GM19468 (cell line): ENCODE results near the gene TYR.
"Not testable (repeated sequence)": the region's sequence is repeated elsewhere in the genome, so short reads cannot be mapped to it uniquely, and the experiment has no call there.

Experiments used
- ATAC-seq: cut with Tn5 transposase; IDR thresholded peaks from one replicate; pipeline ENCODE4 v1.9.1; 2021; ENCODE audit warnings: mild to moderate bottlenecking, moderate library complexity, moderate number of reproducible peaks; ENCODE audit not compliant: unreplicated experiment; ENCODE audit errors: extremely low read depth

TYR gene

GRCh38 chr11:89267660-89268302 is 90.1 kb downstream of the TYR start:
- ATAC-seq, result no peak

DNA sequence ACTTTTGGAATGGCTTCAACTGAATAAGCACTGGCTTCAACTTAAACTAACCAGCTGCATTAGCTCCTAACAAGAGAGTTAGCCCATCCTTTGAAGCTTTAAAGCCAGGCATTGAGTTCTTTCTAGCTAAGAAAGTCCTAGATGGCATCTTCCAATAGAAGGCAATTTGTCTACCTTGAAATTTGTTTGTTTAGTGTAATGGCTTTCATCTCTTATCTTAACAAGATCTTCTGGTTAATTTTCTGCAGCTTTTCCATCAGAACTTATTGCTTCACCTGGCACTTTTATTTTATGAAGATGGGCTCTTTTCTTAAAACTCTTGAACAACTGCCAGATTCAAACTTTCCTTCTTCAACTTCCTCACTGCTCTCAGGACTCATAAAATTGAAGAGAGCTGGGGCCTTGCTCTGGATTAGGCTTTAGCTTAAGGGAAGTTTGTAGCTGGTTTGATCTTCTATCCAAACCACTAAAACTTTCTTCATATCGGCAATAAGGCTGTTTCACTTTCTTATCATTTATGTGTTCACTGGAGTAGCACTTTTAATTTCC is 94.9 kb downstream of the TYR start:
- ATAC-seq, result not testable (repeated sequence)

GRCh38 chr11:89273220-89273619 is 95.5 kb downstream of the TYR start:
- not testable (repeated sequence) for ATAC-seq

- ATAC-seq, result no peak
Observed at GRCh38 chr11:89275966-89276365, 98.3 kb downstream of the TYR start.

DNA sequence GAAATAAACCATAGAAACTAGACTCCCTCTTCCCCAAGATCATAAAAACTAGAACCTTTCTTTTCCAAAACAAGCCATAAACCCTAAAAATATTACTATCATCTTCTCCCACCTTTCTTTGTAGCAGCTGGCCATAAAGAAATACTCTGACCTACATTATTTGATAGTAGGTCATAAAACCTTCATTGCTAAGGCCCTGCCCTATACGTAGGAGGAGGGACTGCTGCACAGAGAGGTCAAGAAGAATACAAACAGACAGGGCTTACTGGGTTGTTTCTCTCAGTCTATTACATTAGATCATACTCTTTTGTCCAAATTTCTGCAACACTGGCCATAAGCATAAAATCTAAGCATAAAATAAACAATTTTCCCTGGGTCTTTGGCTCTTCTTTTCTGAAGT is 101.5 kb downstream of the TYR start:
- ATAC-seq, result no peak

- ATAC-seq, result not testable (repeated sequence)
Observed at GRCh38 chr11:89281032-89281677, 103.5 kb downstream of the TYR start.

GRCh38 chr11:89286601-89287000 is 108.9 kb downstream of the TYR start:
- not testable (repeated sequence) for ATAC-seq

GRCh38 chr11:89288004-89288403 is 110.3 kb downstream of the TYR start:
- ATAC-seq, result not testable (repeated sequence)

DNA sequence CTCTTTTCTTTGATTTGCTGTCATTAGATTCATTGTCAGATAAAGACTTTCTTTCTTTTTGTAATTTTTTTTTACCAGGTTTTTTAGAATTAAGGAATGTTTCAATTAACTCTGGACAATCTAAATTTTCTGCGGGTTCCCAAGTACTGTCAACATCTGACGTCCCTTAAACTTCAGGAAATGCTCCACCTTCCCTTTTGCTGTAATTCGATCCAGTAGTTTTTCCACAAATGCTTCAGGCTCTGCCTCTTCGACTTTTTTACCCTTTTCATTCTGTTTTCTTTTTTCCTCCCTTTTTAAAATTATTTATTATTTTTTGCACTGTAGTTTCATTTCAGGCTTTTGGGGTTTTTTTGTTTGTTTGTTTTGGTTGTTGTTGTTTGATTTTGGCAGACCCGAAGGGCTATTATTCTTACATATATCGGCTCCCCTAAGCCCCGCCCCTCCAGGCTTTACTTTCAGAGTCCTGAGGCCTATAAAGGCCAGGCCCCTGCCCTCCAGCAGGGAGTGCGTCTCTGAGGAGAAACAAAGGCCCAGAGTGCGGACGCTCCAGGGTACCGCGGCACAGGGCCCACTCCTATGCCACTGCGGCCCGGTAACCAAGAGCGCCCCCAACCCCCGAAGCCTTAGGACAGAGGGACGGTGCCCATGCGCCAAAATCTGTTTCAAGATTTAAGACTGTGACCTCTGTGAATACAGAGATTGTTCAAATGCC is 116.4 kb downstream of the TYR start:
- ATAC-seq, result no peak

DNA sequence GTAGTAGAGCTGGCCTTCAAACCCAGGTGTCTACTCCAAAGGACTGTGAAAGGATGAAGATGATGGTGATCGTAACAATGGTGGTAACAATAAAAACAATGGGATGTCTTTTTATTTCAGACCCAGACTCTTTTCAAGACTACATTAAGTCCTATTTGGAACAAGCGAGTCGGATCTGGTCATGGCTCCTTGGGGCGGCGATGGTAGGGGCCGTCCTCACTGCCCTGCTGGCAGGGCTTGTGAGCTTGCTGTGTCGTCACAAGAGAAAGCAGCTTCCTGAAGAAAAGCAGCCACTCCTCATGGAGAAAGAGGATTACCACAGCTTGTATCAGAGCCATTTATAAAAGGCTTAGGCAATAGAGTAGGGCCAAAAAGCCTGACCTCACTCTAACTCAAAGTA is 117.3 kb downstream of the TYR start:
- not testable (repeated sequence) for ATAC-seq

DNA sequence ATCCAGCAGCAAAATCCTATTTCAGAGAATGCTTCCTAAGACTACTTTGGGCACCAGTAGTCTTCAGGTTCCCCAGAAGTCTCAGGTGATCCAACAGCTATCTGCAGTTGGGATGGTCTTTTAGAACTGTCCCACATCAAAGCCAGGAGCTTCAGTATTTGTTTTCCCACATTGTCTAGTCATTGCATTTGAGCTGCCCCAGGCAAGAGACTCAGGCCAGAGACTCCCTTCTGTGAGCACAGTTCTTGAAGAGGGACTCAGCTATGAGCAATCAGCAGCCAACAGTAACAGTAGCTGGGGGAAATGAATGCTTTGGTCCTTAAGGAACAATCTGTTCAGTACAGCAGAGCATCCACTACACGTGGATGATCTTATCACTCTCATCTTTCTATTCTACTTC is 125.4 kb downstream of the TYR start:
- not testable (repeated sequence) for ATAC-seq

DNA sequence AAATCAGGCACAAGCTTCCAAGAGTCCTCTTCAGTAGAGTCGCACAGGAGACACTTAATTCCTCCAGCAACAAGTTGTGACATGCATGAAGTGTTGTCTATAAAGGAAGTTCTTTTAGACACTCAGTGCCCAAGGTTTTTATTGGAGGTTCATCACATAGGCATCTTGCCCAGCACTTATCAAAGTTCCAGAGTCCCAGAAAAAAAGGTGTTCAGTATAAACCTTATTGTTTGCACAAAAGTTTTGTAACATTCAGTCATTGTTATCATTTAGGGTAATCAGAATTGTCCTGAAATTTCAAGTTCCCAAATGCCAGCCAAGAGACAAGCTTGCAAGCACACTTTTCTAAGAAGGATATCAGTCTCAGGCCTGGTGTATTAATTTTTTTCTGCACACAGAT is 130.6 kb downstream of the TYR start:
- ATAC-seq, result not testable (repeated sequence)

GRCh38 chr11:89309321-89309985 is 131.8 kb downstream of the TYR start:
- ATAC-seq, result not testable (repeated sequence)

- not testable (repeated sequence) for ATAC-seq
Observed at GRCh38 chr11:89310607-89311006, 132.9 kb downstream of the TYR start.

- ATAC-seq, result no peak
Observed at GRCh38 chr11:89321401-89321800, 143.7 kb downstream of the TYR start.

GRCh38 chr11:89327885-89328284 is 150.2 kb downstream of the TYR start:
- no peak for ATAC-seq

- ATAC-seq, result not testable (repeated sequence)
Observed at GRCh38 chr11:89331940-89332339, 154.3 kb downstream of the TYR start.

DNA sequence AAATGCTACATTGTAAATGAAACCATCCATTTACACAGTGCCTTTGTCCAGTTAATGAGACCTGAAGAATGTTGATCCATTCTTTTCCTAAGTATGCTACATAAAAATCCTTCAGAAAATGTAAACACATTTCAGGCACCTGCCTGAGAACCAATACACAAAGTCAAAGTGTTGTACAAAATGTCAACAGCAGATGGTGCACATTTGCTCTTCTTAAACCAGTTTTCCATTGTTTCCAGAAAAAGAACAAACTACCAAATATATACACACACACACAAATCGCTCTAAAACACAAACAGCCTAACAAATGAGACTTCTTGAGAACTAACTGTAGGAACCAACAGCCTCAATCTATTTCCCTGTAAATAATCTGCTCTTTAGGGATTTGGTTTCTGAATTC is 156.0 kb downstream of the TYR start:
- not testable (repeated sequence) for ATAC-seq

- not testable (repeated sequence) for ATAC-seq
Observed at GRCh38 chr11:89337100-89337650, 159.5 kb downstream of the TYR start.

- ATAC-seq, result not testable (repeated sequence)
Observed at GRCh38 chr11:89338073-89338472, 160.4 kb downstream of the TYR start.
